ENCODE results near the gene RELL1.
A peak's percentile ranks its signal among the peaks of the same experiment; 100 is the strongest.

The RELL1 gene

DNA sequence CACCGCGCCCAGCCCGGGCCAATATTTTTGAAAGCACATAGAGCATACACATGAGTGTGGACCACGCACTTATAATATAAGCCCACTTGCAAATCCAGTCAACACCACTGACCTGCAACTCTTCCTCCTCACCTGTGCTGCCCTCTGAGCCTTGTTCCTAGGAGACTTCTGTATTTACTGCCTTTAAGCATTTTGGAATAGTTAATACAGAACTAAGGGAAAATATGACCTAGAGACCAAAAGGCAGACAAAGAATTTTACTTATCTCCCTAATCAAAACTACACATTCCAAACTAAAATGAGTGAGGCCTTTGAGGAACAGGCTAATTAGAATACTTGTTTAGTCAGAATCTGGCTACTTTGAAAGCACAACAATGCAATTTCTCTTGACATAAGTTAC, 89.1 kb downstream of the RELL1 start:
- DNase-seq (ENCODE audit: low spot score): no peak

DNA sequence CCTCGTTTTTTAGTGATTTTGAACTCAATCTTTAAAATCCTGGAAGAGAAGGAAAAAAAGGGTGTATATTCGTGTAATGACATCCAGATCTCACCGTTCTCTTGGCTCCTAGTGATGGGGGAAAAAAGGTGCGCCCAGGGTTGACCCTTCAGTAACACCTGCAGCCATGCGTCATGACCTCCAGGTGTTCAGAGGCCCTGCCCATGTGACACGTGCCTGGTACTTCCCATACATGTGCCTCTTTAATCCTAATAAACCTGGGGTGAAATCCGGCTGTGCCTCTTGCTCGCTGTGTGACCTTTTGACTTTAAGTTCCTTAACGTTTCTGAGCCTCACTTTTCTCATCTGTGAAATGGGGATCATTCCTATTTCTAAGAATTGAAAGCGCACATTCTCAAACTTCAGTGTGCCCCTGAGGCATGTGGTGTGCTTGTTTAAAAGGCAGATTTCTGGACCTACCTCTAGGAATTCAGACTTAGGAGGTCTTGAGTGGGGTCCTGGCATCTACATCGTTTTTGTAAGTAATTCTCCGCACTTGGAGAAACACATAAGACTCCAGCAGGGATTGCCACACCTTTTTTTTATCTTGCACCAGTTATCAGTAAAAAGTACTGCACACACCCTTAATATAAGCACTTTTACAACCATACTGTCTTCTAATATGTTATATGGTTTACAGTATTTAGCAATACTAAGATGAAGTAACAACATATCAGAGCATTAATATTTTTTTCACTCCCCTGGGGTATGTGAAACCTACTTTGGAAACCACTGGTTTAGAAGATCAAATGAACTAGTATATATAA, 90.1 kb downstream of the RELL1 start:
- DNase-seq (ENCODE audit: low spot score): no peak

GRCh38 chr4:37594099-37594498, 92.1 kb downstream of the RELL1 start:
- no peak for DNase-seq (ENCODE audit: low spot score)

DNA sequence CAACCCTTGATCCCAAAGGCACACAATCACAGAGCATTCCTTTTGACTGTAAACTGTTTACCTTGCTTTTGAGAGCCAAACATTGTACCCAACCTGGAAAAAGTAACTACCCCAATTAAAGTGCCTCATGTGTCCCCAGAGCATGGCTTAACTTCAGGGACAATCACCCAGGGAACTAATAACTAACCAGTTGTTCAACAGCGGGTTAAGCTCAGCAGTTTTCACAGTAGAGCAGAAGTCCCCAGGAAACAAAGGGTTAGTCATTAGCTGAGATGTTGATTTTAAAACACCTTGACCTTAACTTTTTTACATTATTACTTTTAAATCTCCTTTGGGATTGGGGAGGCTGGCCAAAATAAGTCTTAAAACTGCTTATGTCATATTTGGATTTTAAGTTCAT, 94.8 kb downstream of the RELL1 start:
- DNase-seq (ENCODE audit: low spot score): no peak

- DNase-seq (ENCODE audit: low spot score): no peak
Measured at GRCh38 chr4:37590016-37590415, 96.2 kb downstream of the RELL1 start.

GRCh38 chr4:37588150-37588549, 98.0 kb downstream of the RELL1 start:
- DNase-seq (ENCODE audit: low spot score): no peak

- DNase-seq (ENCODE audit: low spot score): no peak
Measured at GRCh38 chr4:37586194-37586593, 100.0 kb downstream of the RELL1 start.

DNA sequence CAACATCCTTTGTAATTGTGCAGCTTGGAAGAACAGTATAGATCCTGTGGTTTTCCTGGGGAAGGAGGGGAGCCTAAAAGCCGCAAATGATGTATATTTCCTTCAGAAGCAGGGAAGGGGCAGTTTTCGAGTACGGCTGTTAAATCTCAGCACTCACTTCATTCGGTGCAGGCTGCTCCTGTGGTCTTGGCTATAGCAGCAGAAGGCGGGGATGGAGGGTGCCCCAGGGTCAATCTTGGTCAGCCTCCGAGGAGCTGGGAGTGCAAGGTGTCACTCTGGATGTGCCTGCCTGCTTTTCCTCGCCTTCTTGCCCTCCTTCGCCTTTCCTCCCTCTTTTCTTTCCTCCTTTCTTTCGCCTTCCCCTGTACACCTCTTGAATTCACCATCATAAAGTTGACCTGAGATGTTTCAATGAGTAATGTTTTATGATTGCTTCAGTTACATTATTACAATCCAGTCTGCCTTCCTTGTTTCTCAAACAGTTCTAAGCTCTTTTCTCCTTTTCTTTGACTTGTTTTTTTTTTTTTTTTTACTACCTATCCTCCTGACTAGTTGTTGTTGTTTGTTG, 101.6 kb downstream of the RELL1 start:
- no peak for DNase-seq (ENCODE audit: low spot score)

- no peak for DNase-seq (ENCODE audit: low spot score)
Measured at GRCh38 chr4:37584071-37584470, 102.1 kb downstream of the RELL1 start.

GRCh38 chr4:37573566-37573965, 112.6 kb downstream of the RELL1 start:
- DNase-seq (ENCODE audit: low spot score): no peak

DNA sequence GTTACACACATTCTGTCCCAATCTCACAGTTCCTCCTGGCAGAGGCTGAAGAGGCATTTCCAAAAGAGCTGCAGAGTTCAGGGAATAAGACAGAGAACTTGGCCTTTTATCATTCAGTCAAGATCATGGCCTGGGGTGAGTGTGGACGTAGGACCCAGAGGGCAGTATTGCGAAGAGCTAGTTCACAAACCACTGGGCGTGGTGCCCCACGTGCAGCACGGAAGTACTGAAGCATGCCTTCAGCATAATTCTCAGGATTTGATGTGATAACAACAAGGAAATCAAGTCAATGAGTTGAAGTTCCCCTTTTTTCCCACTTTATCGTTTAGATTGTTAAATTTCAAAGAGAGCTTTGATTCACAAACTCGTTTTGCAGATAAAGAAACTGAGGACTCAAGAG, 117.7 kb downstream of the RELL1 start:
- peak; percentile 16 for DNase-seq (ENCODE audit: low spot score)

GRCh38 chr4:37567836-37568235, 118.3 kb downstream of the RELL1 start:
- no peak for DNase-seq (ENCODE audit: low spot score)

- DNase-seq (ENCODE audit: low spot score): no peak
Measured at GRCh38 chr4:37562592-37562991, 123.6 kb downstream of the RELL1 start.

DNA sequence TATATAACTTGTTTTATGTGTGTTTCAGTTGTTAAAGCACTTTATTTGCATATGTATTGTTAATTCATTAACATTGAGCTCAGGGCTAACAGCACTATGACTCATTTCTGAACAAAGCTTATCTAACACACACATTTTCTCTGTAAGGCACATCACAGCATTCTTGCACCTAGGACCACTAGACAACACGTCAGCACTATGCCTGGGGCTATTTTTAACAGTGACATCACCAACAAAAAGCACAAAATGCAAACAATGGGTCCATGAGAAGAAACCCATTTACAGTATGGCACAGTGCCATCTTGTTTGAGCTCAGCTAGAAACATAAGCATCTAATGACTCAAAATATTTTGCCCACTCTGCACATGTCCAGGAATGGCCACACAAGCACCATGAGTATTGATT, 124.4 kb downstream of the RELL1 start:
- DNase-seq (ENCODE audit: low spot score): no peak

DNA sequence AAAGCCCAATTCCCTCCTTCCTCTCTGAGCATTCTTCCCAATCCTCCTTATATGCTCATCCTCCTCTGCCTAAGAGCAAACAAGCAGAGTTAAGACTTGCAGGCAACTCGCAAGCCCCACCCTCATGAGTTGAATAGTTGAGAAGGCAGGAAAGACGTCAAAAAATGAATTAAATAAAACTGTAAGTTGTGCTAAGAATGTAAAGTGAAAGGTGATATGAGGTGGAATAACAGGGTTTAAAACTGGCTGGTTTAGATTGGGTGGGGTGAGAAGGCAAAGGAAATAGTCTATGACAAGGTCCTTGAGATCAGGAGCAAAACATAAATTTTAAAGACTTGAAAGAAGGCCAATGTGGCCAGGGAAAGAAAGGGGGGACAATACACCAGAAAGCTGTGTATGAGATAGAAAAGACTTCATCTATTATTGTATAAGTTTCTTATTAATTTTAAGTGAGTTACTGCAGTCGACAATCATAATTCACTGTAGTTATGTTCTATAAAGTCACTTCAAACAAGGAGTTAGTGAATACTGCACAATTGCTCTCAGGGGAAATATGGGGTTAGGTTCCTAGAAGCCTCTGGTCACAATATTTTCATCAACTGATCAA, 124.9 kb downstream of the RELL1 start:
- no peak for DNase-seq (ENCODE audit: low spot score)

All from iPS-NIHi11 (cell line).